ENCODE data around the gene RAF1. TPM values are rescaled to one million over a fixed set of nuclear protein-coding genes. Genes with fewer than 3 reads are reported as not detected.

Gene RAF1
- total and polyA plus RNA-seq, 9 of the 15 experiments (the other 6 are each of a cell fraction or from before 2014, with no cell fraction given): 28.0 to 183 (median 85.6) TPM

DNA sequence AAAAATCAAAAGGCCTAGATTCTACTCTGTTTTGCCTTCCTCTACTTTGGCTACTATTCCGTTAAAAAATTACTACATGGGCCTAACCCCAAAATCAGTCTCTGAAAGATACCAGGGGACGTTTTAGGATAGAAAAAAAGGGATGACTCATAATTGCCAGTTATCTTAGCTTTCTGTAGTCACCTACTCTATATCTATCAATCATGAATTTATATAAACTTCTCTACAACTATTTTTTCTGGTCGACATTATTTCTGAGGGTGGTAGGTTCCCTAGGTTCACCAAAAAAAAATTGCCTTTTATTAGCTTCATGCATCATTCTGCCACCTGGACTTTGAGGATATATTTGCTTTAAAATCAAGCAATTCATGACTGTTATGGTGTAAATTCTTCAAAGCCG is 36.5 kb downstream of the RAF1 start (continued):
- TF ChIP-seq, protein P1, sequence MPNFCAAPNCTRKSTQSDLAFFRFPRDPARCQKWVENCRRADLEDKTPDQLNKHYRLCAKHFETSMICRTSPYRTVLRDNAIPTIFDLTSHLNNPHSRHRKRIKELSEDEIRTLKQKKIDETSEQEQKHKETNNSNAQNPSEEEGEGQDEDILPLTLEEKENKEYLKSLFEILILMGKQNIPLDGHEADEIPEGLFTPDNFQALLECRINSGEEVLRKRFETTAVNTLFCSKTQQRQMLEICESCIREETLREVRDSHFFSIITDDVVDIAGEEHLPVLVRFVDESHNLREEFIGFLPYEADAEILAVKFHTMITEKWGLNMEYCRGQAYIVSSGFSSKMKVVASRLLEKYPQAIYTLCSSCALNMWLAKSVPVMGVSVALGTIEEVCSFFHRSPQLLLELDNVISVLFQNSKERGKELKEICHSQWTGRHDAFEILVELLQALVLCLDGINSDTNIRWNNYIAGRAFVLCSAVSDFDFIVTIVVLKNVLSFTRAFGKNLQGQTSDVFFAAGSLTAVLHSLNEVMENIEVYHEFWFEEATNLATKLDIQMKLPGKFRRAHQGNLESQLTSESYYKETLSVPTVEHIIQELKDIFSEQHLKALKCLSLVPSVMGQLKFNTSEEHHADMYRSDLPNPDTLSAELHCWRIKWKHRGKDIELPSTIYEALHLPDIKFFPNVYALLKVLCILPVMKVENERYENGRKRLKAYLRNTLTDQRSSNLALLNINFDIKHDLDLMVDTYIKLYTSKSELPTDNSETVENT (CRISPR knock-in tag; IDR thresholded peaks at IDR 0.05): no peak
- TF ChIP-seq, protein P2, sequence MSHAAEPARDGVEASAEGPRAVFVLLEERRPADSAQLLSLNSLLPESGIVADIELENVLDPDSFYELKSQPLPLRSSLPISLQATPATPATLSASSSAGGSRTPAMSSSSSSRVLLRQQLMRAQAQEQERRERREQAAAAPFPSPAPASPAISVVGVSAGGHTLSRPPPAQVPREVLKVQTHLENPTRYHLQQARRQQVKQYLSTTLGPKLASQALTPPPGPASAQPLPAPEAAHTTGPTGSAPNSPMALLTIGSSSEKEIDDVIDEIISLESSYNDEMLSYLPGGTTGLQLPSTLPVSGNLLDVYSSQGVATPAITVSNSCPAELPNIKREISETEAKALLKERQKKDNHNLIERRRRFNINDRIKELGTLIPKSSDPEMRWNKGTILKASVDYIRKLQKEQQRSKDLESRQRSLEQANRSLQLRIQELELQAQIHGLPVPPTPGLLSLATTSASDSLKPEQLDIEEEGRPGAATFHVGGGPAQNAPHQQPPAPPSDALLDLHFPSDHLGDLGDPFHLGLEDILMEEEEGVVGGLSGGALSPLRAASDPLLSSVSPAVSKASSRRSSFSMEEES (CRISPR knock-in tag; IDR thresholded peaks at IDR 0.05): no peak
- TF ChIP-seq ZSCAN32 (CRISPR knock-in tag; IDR thresholded peaks at IDR 0.05): no peak
- TF ChIP-seq ZNF717 (CRISPR knock-in tag; IDR thresholded peaks at IDR 0.05): no peak
- TF ChIP-seq, protein P3, sequence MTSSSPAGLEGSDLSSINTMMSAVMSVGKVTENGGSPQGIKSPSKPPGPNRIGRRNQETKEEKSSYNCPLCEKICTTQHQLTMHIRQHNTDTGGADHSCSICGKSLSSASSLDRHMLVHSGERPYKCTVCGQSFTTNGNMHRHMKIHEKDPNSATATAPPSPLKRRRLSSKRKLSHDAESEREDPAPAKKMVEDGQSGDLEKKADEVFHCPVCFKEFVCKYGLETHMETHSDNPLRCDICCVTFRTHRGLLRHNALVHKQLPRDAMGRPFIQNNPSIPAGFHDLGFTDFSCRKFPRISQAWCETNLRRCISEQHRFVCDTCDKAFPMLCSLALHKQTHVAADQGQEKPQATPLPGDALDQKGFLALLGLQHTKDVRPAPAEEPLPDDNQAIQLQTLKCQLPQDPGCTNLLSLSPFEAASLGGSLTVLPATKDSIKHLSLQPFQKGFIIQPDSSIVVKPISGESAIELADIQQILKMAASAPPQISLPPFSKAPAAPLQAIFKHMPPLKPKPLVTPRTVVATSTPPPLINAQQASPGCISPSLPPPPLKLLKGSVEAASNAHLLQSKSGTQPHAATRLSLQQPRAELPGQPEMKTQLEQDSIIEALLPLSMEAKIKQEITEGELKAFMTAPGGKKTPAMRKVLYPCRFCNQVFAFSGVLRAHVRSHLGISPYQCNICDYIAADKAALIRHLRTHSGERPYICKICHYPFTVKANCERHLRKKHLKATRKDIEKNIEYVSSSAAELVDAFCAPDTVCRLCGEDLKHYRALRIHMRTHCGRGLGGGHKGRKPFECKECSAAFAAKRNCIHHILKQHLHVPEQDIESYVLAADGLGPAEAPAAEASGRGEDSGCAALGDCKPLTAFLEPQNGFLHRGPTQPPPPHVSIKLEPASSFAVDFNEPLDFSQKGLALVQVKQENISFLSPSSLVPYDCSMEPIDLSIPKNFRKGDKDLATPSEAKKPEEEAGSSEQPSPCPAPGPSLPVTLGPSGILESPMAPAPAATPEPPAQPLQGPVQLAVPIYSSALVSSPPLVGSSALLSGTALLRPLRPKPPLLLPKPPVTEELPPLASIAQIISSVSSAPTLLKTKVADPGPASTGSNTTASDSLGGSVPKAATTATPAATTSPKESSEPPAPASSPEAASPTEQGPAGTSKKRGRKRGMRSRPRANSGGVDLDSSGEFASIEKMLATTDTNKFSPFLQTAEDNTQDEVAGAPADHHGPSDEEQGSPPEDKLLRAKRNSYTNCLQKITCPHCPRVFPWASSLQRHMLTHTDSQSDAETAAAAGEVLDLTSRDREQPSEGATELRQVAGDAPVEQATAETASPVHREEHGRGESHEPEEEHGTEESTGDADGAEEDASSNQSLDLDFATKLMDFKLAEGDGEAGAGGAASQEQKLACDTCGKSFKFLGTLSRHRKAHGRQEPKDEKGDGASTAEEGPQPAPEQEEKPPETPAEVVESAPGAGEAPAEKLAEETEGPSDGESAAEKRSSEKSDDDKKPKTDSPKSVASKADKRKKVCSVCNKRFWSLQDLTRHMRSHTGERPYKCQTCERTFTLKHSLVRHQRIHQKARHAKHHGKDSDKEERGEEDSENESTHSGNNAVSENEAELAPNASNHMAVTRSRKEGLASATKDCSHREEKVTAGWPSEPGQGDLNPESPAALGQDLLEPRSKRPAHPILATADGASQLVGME (CRISPR knock-in tag; IDR thresholded peaks at IDR 0.05): no peak
- TF ChIP-seq ZFX (CRISPR knock-in tag; IDR thresholded peaks at IDR 0.05): 0 out of 2 replicates have a peak, but pooled peaks have one; percentile 28
- no peak for TF ChIP-seq EGR1 (conservative IDR thresholded peaks at IDR 0.05)
- TF ChIP-seq, protein P4, sequence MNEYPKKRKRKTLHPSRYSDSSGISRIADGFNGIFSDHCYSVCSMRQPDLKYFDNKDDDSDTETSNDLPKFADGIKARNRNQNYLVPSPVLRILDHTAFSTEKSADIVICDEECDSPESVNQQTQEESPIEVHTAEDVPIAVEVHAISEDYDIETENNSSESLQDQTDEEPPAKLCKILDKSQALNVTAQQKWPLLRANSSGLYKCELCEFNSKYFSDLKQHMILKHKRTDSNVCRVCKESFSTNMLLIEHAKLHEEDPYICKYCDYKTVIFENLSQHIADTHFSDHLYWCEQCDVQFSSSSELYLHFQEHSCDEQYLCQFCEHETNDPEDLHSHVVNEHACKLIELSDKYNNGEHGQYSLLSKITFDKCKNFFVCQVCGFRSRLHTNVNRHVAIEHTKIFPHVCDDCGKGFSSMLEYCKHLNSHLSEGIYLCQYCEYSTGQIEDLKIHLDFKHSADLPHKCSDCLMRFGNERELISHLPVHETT (CRISPR knock-in tag; conservative IDR thresholded peaks at IDR 0.05 in 1 of 2, IDR thresholded peaks at IDR 0.05 in 1 of 2): no peak
- TF ChIP-seq HDAC8 (tag; IDR thresholded peaks at IDR 0.05): no peak
- TF ChIP-seq, protein P5, sequence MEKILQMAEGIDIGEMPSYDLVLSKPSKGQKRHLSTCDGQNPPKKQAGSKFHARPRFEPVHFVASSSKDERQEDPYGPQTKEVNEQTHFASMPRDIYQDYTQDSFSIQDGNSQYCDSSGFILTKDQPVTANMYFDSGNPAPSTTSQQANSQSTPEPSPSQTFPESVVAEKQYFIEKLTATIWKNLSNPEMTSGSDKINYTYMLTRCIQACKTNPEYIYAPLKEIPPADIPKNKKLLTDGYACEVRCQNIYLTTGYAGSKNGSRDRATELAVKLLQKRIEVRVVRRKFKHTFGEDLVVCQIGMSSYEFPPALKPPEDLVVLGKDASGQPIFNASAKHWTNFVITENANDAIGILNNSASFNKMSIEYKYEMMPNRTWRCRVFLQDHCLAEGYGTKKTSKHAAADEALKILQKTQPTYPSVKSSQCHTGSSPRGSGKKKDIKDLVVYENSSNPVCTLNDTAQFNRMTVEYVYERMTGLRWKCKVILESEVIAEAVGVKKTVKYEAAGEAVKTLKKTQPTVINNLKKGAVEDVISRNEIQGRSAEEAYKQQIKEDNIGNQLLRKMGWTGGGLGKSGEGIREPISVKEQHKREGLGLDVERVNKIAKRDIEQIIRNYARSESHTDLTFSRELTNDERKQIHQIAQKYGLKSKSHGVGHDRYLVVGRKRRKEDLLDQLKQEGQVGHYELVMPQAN (IDR thresholded peaks at IDR 0.05; ENCODE audit: borderline replicate concordance): no peak
- TF ChIP-seq SMARCC2 (IDR thresholded peaks at IDR 0.05; ENCODE audit: low read depth): peak; percentile 52; the same call in 1 of the 2 replicates
- TF ChIP-seq, protein P6, sequence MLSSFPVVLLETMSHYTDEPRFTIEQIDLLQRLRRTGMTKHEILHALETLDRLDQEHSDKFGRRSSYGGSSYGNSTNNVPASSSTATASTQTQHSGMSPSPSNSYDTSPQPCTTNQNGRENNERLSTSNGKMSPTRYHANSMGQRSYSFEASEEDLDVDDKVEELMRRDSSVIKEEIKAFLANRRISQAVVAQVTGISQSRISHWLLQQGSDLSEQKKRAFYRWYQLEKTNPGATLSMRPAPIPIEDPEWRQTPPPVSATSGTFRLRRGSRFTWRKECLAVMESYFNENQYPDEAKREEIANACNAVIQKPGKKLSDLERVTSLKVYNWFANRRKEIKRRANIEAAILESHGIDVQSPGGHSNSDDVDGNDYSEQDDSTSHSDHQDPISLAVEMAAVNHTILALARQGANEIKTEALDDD (IDR thresholded peaks at IDR 0.05): 0 out of 2 replicates have a peak, but pooled peaks have one; percentile 46
- no peak for TF ChIP-seq SAFB (IDR thresholded peaks at IDR 0.05; ENCODE audit: borderline replicate concordance, low read depth, low read length)

Measured in K562 (cell line).